IMR-90 (cell line): ENCODE measurements around the gene HOXC12. TPM values are rescaled to one million over a fixed set of nuclear protein-coding genes. Genes with fewer than 3 reads are reported as not detected.

Experiments used
- ATAC-seq: fragments of 200-7000 bp; cut with Tn5 transposase; 2 replicates; pipeline ENCODE4 v1.9.1; 2020; ENCODE audit warnings: low read depth, mild to moderate bottlenecking, moderate library complexity
- BruUV-seq: library from RNA; stranded (reverse); fragments of 400-500 nt; replicated peaks from 2 replicates; lab custom pipeline; 2021; lab: Mats Ljungman, UMichigan
- CTCF ChIA-PET: fragments of 300-600 bp; formaldehyde crosslinking; extraction: SDS; loops from one replicate; lab custom pipeline; 2021; ENCODE audit warnings: antibody characterized with exemption; lab: Yijun Ruan, JAX
- POLR2A ChIA-PET: fragments of 300-600 bp; sonication (Branson Sonifier 250); formaldehyde crosslinking; loops from one replicate; lab custom pipeline; 2022; ENCODE audit warnings: antibody characterized with exemption; ENCODE audit not compliant: unreplicated experiment; lab: Charles Lee
- DNase-seq: peaks from one replicate; pipeline ENCODE4 v3.0.0; 2013
- H2AFZ ChIP-seq: replicated peaks from 2 replicates; pipeline ENCODE3; 2013; ENCODE audit warnings: low read length, mild to moderate bottlenecking; ENCODE audit not compliant: poor library complexity
- H2AK5ac ChIP-seq: 2 replicates; pipeline ENCODE4 v1.6.1; 2013; ENCODE audit warnings: low read depth, low read length, inconsistent platforms
- H2AK9ac ChIP-seq: replicated peaks from 2 replicates; pipeline ENCODE3; 2013; ENCODE audit warnings: mild to moderate bottlenecking, low read depth, low read length, moderate library complexity; ENCODE audit not compliant: poor library complexity
- H2BK120ac ChIP-seq: 2 replicates; pipeline ENCODE4 v1.6.1; 2013; ENCODE audit warnings: low read depth, low read length, inconsistent platforms
- H2BK15ac ChIP-seq: 3 replicates; pipeline ENCODE4 v1.6.1; 2013; ENCODE audit warnings: low read depth, low read length, inconsistent platforms
- H2BK20ac ChIP-seq: 2 replicates; pipeline ENCODE4 v1.6.1; 2013; ENCODE audit warnings: low read depth, mild to moderate bottlenecking, inconsistent platforms, low read length, moderate library complexity
- H2BK5ac ChIP-seq: 2 replicates; pipeline ENCODE4 v1.6.1; 2013; ENCODE audit warnings: mild to moderate bottlenecking, low read depth, low read length, inconsistent platforms; ENCODE audit not compliant: poor library complexity, severe bottlenecking
- H3K14ac ChIP-seq: replicated peaks from 2 replicates; pipeline ENCODE4 v1.6.1; 2013; ENCODE audit warnings: low read depth, low read length, inconsistent platforms
- H3K18ac ChIP-seq: 2 replicates; pipeline ENCODE4 v1.6.1; 2013; ENCODE audit warnings: low read depth, low read length, control low read depth
- H3K23ac ChIP-seq: 2 replicates; pipeline ENCODE4 v1.6.1; 2013; ENCODE audit warnings: low read depth, low read length, inconsistent platforms
- H3K27ac ChIP-seq: 2 replicates; pipeline ENCODE4 v1.5.1; 2013; ENCODE audit warnings: mild to moderate bottlenecking, control low read depth, low read length; ENCODE audit not compliant: insufficient read depth
- H3K27me3 ChIP-seq: 2 replicates; pipeline ENCODE4 v1.6.1; 2013; ENCODE audit warnings: low read length; ENCODE audit not compliant: control insufficient read depth, insufficient read depth
- H3K36me3 ChIP-seq: 2 replicates; pipeline ENCODE4 v1.6.1; 2013; ENCODE audit warnings: low read length, mixed read lengths; ENCODE audit not compliant: control insufficient read depth, insufficient read depth
- H3K4ac ChIP-seq: 2 replicates; pipeline ENCODE4 v1.6.1; 2013; ENCODE audit warnings: low read depth, low read length, inconsistent platforms
- H3K4me1 ChIP-seq: 2 replicates; pipeline ENCODE4 v1.6.1; 2013; ENCODE audit warnings: low read length, mixed read lengths; ENCODE audit not compliant: control insufficient read depth, insufficient read depth
- H3K4me2 ChIP-seq: 2 replicates; pipeline ENCODE4 v1.6.1; 2013; ENCODE audit warnings: low read depth, mild to moderate bottlenecking, control low read depth, low read length, moderate library complexity
- H3K4me3 ChIP-seq: 2 replicates; pipeline ENCODE4 v1.5.1; 2013; ENCODE audit warnings: low read depth, mild to moderate bottlenecking, control low read depth, low read length, moderate library complexity; ENCODE audit not compliant: insufficient read depth
- H3K56ac ChIP-seq: 2 replicates; pipeline ENCODE4 v1.6.1; 2013; ENCODE audit warnings: low read length, inconsistent platforms; ENCODE audit not compliant: insufficient read depth; ENCODE audit errors: extremely low read depth
- H3K79me1 ChIP-seq, 2 experiments: 2 replicates each; pipeline ENCODE4 v1.6.1; 2013; ENCODE audit warnings: low read length in 2 of 2, inconsistent platforms in 1 of 2, low read depth in 1 of 2
- H3K9ac ChIP-seq: 2 replicates; pipeline ENCODE4 v1.6.1; 2013; ENCODE audit warnings: low read depth, low read length, control low read depth
- H3K9me1 ChIP-seq: 2 replicates; pipeline ENCODE4 v1.6.1; 2013; ENCODE audit warnings: low read length, inconsistent platforms; ENCODE audit not compliant: insufficient read depth
- H3K9me3 ChIP-seq: 2 replicates; pipeline ENCODE4 v1.6.1; 2013; ENCODE audit warnings: low read length; ENCODE audit not compliant: control insufficient read depth, insufficient read depth
- H4K20me1 ChIP-seq: 2 replicates; pipeline ENCODE4 v1.6.1; 2013; ENCODE audit warnings: low read length, inconsistent platforms; ENCODE audit not compliant: insufficient read depth
- H4K5ac ChIP-seq: 2 replicates; pipeline ENCODE4 v1.6.1; 2013; ENCODE audit warnings: mild to moderate bottlenecking, low read depth, low read length, control low read depth
- H4K8ac ChIP-seq, 2 experiments: 2 replicates each; pipeline ENCODE4 v1.6.1; 2013; ENCODE audit warnings: low read depth in 2 of 2, low read length in 2 of 2, control low read depth in 1 of 2, inconsistent platforms in 1 of 2
- H4K91ac ChIP-seq: 2 replicates; pipeline ENCODE4 v1.6.1; 2013; ENCODE audit warnings: low read depth, low read length, inconsistent platforms; ENCODE audit not compliant: insufficient read depth
- BHLHE40 ChIP-seq: fragments of 150-350 bp; IDR thresholded peaks from 2 replicates; pipeline ENCODE4 v1.6.1; 2016; ENCODE audit warnings: mild to moderate bottlenecking, low read depth, low read length
- CEBPB ChIP-seq: IDR thresholded peaks from 2 replicates; pipeline ENCODE4 v1.6.1; 2012; ENCODE audit warnings: low read depth, low read length, improper control_type of control experiment
- CHD1 ChIP-seq: IDR thresholded peaks from 2 replicates; pipeline ENCODE4 v1.6.1; 2012; ENCODE audit warnings: low read depth, low read length, improper control_type of control experiment
- FOS ChIP-seq: fragments of 150-350 bp; IDR thresholded peaks from 2 replicates; pipeline ENCODE4 v1.6.1; 2016; ENCODE audit warnings: low read depth, low read length
- MAFK ChIP-seq: IDR thresholded peaks from 2 replicates; pipeline ENCODE4 v1.6.1; 2012; ENCODE audit warnings: low read depth, low read length, improper control_type of control experiment
- MAZ ChIP-seq: IDR thresholded peaks from 2 replicates; pipeline ENCODE4 v1.6.1; 2012; ENCODE audit warnings: low read depth, mild to moderate bottlenecking, low read length, improper control_type of control experiment, moderate library complexity, borderline replicate concordance
- MXI1 ChIP-seq: IDR thresholded peaks from 2 replicates; pipeline ENCODE4 v1.6.1; 2012; ENCODE audit warnings: low read depth, mild to moderate bottlenecking, low read length, moderate library complexity, borderline replicate concordance
- NFE2L2 ChIP-seq: fragments of 150-350 bp; IDR thresholded peaks from 2 replicates; pipeline ENCODE4 v1.6.1; 2016; ENCODE audit warnings: low read depth, mild to moderate bottlenecking, low read length
- POLR2A ChIP-seq: IDR thresholded peaks from 2 replicates; pipeline ENCODE4 v1.6.1; 2012; ENCODE audit warnings: mild to moderate bottlenecking, low read depth, low read length
- RAD21 ChIP-seq: IDR thresholded peaks from 2 replicates; pipeline ENCODE4 v1.6.1; 2012; ENCODE audit warnings: low read length, improper control_type of control experiment
- RCOR1 ChIP-seq: IDR thresholded peaks from 2 replicates; pipeline ENCODE4 v1.6.1; 2012; ENCODE audit warnings: mild to moderate bottlenecking, low read length, improper control_type of control experiment; ENCODE audit not compliant: insufficient replicate concordance
- RFX5 ChIP-seq: IDR thresholded peaks from 2 replicates; pipeline ENCODE4 v1.8.0; 2012; ENCODE audit warnings: low read depth, mild to moderate bottlenecking, low read length, moderate library complexity
- SMC3 ChIP-seq: fragments of 150-350 bp; IDR thresholded peaks from 2 replicates; pipeline ENCODE4 v1.6.1; 2016; ENCODE audit warnings: low read depth, mild to moderate bottlenecking, antibody characterized with exemption, low read length, moderate library complexity
- WGBS, 2 experiments: methylation state at CpG; one replicate each; pipeline versions ENCODE4 v1.1.5 to v1.1.7; 2013; ENCODE audit warnings: missing lambda C conversion rate in 2 of 2; ENCODE audit not compliant: insufficient read length in 1 of 2; ENCODE audit errors: extremely low coverage in 2 of 2; 5-methylcytosine and 5-hydroxymethylcytosine counted together
- dilution Hi-C: fragments of 300-500 bp; cut with HindIII; formaldehyde crosslinking; loops from one replicate; pipeline ENCODE4 v1.14.3; 2018; ENCODE audit warnings: low sequenced_read_pairs; ENCODE audit not compliant: unreplicated experiment
- in situ Hi-C: fragments of 300-500 bp; cut with MboI; formaldehyde crosslinking; loops from 3 replicates; pipeline ENCODE4 v1.14.3; 2019; ENCODE audit warnings: low sequenced_read_pairs, inconsistent platforms, mixed read lengths
- intact Hi-C: fragments of 100-400 bp; cut with micrococcal nuclease; formaldehyde crosslinking; loops from 2 replicates; pipeline ENCODE4 v1.10.0; 2022
- polyA plus RNA-seq, 3 experiments: library from polyadenylated mRNA; depleted of rRNA; stranded (reverse); fragments of >200 nt; gene quantifications; 2 replicates each; pipeline ENCODE4 v1.2.3, GENCODE V29; 2012; ENCODE audit warnings: low replicate concordance in 1 of 3
- total RNA-seq: library from RNA; depleted of rRNA; stranded (reverse); fragments of >200 nt; gene quantifications from 2 replicates; pipeline ENCODE4 v1.2.3, GENCODE V29; 2012
- TF ChIP-seq, protein P1 (sequence below): conservative IDR thresholded peaks from 2 replicates; pipeline ENCODE4 v1.5.1; 2012; ENCODE audit warnings: mild to moderate bottlenecking, low read depth, low read length, improper control_type of control experiment
- TF ChIP-seq, protein P2 (sequence below): fragments of 150-350 bp; IDR thresholded peaks from 2 replicates; pipeline ENCODE4 v1.6.1; 2016; ENCODE audit warnings: low read depth, mild to moderate bottlenecking, low read length, moderate library complexity, borderline replicate concordance

Gene HOXC12
- total and polyA plus RNA-seq, 2 of the 4 experiments (the other 2 are of a cell fraction), result not detected

DNA sequence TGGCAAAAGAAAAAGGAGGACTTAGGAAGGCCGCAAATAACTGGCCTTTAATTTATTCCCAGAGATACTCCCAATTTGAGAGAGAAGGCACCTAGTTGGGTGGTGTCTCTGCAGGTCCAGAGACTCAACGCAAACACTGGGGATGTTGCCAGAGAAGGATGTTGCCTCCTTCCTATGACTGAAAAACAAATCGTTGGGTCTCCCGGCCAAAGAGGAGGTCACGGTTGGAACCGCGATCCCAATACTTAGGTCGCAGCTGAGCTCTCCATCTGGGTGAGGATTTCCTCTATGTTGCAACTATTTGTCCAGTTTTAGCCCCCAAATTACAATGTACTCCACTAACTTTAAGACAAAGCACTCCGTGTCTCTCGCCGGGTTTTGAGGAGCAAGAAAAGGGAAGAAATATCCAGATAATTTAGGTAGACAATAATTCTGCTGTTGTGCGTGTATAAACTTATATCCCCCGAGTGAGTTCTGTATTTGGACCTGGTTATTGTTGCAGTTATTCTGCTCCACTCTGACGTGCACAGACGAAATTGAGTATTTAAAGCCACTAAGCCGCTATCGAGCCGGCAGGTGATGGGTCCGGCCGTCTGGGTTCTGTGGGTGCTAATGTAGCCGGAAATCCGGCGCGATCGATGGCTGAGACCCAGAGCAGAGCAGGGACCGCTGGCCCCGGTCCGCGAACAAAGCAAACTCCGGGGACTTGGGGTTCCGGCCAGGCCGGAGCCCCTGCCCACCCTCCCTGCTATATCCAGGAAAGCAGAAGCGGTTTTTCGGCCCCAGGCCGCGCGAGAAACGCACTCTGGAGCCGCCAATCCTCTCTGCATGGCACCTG lies 5.7 kb downstream of the HOXC12 start:
- 0% methylated on average over 9 of the region's 39 CpGs; no CpG with 5 or more reads in 1 of the 2 experiments for WGBS, 2 experiments
- no peak overlapping the region for H3K4ac ChIP-seq
- H3K18ac ChIP-seq, result no peak overlapping the region
- no peaks in the 10 kb centered on the region for H3K4me1 ChIP-seq
- no peak overlapping the region for H2BK15ac ChIP-seq
- H3K9ac ChIP-seq, result no peak overlapping the region
- no peak overlapping the region for H2BK120ac ChIP-seq
- CTCF ChIA-PET, result no interaction called here
- no peak overlapping the region for H4K8ac ChIP-seq
- intact Hi-C loops (no loop called here), dilution Hi-C loops (no loop called here), in situ Hi-C loops (no loop called here)
- H4K20me1 ChIP-seq, result no peaks in the 10 kb centered on the region
- BruUV-seq, result no TSS peak
- H4K91ac ChIP-seq, result no peak overlapping the region
- no peak overlapping the region for H2AK5ac ChIP-seq
- peaks cover 93% of the 10 kb centered on the region for H3K27me3 ChIP-seq
- ATAC-seq (no peak), DNase-seq (no peak)
- no peak overlapping the region for H3K56ac ChIP-seq
- no peak overlapping the region for H3K23ac ChIP-seq
- no peak overlapping the region for H3K4me2 ChIP-seq
- no peaks in the 10 kb centered on the region for H3K79me1 ChIP-seq
- no peak overlapping the region for H3K14ac ChIP-seq
- H3K4me3 ChIP-seq, result no peak overlapping the region
- peaks cover 7% of the 10 kb centered on the region for H3K9me3 ChIP-seq
- H2AFZ ChIP-seq, result no peak overlapping the region
- no peak overlapping the region for H3K27ac ChIP-seq
- POLR2A ChIA-PET, result no interaction called here
- H4K5ac ChIP-seq, result no peak overlapping the region
- no peak overlapping the region for H2AK9ac ChIP-seq
- no peaks in the 10 kb centered on the region for H3K9me1 ChIP-seq
- H2BK20ac ChIP-seq, result no peak overlapping the region
- H3K36me3 ChIP-seq, result no peaks in the 10 kb centered on the region
- H2BK5ac ChIP-seq, result no peak overlapping the region
- TF ChIP-seq MAFK (no peak), RFX5 (no peak), POLR2A (no peak), MXI1 (no peak), FOS (no peak), CHD1 (no peak), RAD21 (no peak), BHLHE40 (no peak), RCOR1 (no peak), NFE2L2 (no peak), CEBPB (no peak), MAZ (no peak), SMC3 (no peak)
- TF ChIP-seq, protein P1, sequence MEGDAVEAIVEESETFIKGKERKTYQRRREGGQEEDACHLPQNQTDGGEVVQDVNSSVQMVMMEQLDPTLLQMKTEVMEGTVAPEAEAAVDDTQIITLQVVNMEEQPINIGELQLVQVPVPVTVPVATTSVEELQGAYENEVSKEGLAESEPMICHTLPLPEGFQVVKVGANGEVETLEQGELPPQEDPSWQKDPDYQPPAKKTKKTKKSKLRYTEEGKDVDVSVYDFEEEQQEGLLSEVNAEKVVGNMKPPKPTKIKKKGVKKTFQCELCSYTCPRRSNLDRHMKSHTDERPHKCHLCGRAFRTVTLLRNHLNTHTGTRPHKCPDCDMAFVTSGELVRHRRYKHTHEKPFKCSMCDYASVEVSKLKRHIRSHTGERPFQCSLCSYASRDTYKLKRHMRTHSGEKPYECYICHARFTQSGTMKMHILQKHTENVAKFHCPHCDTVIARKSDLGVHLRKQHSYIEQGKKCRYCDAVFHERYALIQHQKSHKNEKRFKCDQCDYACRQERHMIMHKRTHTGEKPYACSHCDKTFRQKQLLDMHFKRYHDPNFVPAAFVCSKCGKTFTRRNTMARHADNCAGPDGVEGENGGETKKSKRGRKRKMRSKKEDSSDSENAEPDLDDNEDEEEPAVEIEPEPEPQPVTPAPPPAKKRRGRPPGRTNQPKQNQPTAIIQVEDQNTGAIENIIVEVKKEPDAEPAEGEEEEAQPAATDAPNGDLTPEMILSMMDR, result no peak
- TF ChIP-seq, protein P2, sequence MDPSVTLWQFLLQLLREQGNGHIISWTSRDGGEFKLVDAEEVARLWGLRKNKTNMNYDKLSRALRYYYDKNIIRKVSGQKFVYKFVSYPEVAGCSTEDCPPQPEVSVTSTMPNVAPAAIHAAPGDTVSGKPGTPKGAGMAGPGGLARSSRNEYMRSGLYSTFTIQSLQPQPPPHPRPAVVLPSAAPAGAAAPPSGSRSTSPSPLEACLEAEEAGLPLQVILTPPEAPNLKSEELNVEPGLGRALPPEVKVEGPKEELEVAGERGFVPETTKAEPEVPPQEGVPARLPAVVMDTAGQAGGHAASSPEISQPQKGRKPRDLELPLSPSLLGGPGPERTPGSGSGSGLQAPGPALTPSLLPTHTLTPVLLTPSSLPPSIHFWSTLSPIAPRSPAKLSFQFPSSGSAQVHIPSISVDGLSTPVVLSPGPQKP, result no peak
